NCI-H446 treated with DMSO at 0.1 percent for 48 hours (cell line): Measurements from ENCODE around the gene DEFB121.
"Not testable (repeated sequence)": the region's sequence is repeated elsewhere in the genome, so short reads cannot be mapped to it uniquely, and the experiment has no call there.

Source experiments
- DNase-seq: peaks from one replicate; lab custom pipeline; 2025; lab: John Stamatoyannopoulos, UW

The DEFB121 gene

DNA sequence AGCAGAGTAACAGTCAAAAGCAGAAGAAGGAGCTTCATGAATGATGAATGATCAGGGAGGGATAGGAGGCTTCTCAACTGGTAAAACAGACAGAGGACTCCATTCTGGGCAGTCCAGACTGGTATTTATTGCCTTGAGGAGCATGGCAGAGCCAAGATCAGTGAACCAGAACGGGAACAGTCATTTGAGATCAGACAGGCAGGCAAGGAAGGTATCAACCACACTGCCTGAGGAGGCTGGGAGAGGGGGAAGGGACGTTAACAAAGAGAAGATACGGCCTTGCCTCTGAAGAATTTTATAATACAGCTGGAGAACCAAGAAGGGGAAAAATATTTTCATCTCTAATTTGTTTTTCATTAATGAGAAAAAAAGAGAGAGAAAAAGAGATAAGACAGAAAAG, at the start of gene DEFB121:
DEFB121 (minus strand) TSS at position 101 of the 400 bp plus-strand sequence; CDS start at position 38, 63 bp downstream.
- DNase-seq: no peak

DNA sequence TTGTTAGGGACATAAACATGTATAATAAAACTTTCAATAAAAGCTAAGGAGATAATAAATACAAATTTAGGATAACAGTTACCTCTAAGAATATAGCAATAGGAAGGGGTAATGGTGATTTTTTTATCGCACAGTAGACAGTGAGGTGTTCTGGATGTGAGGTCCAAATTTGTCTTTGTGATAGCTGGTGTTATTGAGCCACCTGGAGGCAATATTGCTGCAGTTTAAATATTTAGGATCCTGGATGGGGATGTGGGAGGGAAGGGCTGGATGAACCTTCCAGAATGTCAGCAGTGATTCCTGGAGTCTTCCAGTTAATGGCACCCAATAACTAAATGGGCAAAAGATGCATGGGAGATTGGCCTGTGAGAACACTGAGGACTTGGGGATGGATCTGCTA, 48.3 kb upstream of the DEFB121 start:
- DNase-seq: no peak

DNA sequence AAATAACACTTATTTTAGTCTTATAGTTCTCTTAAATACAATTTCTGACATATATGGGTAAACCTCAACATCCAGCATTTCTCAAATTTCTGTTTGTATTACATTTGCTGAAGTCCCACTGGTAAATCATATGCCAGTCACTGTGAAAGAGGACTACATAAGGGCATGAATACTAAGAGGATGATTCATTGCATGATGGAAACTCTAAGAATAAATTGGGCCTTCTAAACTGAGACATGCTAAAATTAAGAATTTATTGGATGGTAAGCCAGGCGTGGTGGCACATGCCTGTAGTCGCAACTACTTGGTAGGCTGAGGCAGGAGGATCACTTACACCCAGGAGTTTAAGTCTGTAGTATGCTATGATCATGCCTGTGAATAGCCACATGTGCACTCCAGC, 46.6 kb upstream of the DEFB121 start:
- no peak for DNase-seq

DNA sequence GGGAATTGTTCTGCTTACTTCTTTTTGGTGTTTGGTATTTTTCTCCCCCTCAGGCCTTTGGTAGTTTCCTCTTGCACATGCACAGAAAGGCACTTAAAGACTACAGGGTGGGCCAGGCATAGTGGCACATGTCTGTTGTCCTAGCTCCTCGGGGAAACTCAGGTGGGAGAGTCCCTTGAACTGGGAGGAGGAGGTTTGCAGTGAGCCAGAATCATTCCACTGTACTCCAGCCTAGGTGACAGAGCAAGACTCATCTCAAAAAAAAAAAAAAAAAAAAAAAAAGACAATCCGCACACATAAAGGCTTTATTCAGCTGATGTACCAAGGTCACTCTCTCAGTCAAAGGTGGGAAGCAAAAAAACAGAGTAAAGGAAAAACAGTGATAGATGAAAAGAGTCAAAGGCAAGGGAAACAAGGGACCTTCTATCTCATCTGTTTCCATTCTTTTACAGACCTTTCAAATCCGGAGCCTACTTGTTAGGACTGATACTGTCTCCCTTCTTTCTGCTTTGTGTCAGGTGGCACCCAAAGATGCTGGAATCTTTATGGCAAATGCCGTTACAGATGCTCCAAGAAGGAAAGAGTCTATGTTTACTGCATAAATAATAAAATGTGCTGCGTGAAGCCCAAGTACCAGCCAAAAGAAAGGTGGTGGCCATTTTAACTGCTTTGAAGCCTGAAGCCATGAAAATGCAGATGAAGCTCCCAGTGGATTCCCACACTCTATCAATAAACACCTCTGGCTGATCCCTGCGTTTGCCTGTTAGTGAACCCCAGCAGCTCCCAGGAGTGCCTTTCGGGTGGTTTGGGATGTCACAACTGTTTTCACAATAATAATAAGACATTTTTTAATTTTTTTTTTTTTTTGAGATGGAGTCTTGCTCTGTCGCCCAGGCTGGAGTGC, 43.7 kb upstream of the DEFB121 start:
- no peak for DNase-seq

GRCh38 chr20:31446084-31446819, 40.2 kb upstream of the DEFB121 start:
- no peak for DNase-seq

DNA sequence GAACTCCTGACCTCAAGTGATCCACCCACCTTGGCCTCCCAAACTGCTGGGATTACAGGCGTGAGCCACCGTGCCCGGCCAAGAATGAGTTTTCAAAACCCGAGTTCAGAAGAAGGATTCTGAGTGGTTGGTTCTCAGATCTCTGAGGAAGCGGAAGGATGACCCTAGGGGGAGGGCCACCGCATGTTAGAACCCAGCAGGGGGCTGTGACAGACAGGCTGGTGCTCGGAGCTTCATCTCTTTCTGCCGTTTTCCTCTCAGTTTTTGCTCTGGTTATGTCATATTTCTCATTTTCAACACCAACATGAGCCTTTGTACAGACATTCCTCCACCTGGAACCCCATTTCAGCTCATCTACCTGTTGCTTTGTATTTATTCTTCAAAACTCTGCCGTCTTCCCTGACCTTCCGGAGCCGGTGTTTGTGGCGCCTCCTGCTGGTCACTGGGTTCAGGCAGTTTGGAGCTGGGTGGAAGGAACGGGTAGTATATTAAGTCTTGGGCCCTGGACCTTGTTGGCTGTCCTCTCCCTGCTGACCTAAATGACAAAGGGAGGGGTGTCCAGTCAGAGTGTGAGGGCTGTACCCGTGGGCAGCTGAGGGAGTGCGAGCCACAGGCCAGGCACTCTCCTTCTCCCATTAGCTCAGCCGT, 34.1 kb upstream of the DEFB121 start, which contains the start of gene DEFB123:
DEFB123 (plus strand) TSS at position 621 of the 648 bp plus-strand sequence. CDS start 67 bp downstream, outside the sequence.
- no peak for DNase-seq

- DNase-seq: no peak
Observed at GRCh38 chr20:31430568-31431115, 24.6 kb upstream of the DEFB121 start.

- DNase-seq: not testable (repeated sequence)
Observed at GRCh38 chr20:31427576-31427975, 21.6 kb upstream of the DEFB121 start.

DNA sequence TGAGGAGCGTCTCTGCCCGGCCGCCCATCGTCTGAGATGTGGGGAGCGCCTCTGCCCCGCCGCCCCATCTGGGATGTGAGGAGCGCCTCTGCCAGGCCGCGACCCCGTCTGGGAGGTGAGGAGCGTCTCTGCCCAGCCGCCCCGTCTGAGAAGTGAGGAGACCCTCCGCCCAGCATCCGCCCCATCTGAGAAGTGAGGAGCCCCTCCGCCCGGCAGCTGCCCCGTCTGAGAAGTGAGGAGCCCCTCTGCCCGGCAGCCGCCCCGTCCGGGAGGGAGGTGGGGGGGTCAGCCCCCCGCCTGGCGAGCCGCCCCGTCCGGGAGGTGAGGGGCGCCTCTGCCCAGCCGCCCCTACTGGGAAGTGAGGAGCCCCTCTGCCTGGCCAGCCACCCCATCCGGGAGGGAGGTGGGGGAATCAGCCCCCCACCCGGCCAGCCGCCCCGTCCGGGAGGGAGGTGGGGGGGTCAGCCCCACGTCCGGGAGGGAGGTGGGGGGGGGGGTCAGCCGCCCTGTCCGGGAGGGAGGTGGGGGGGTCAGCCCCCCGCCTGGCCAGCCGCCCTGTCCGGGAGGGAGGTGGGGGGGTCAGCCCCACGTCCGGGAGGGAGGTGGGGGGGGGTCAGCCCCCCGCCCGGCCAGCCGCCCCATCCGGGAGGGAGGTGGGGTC, 21.0 kb upstream of the DEFB121 start:
- DNase-seq: not testable (repeated sequence)

- no peak for DNase-seq
Observed at GRCh38 chr20:31425797-31426196, 19.8 kb upstream of the DEFB121 start.

- no peak for DNase-seq
Observed at GRCh38 chr20:31418307-31418706, 12.3 kb upstream of the DEFB121 start.

- DNase-seq: no peak
Observed at GRCh38 chr20:31415653-31416052, 9.6 kb upstream of the DEFB121 start.

DNA sequence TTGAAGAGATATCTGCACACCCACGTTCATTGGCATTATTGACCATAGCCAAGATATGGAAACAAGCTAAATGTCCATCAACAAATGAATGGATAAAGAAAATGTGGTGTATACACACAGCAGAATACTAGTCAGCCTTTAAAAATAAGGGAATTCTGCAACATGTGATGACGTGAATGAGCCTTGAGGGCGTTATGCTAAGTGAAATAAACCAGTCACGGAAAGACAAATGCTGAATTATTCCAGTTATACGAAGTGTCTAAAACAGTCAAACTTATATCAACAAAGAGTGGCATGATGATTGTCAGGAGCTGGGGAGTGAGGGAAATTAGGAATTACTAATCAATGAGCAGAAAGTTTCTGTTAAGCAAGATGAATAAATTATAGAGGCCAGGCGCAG, 8.4 kb upstream of the DEFB121 start:
- no peak for DNase-seq

GRCh38 chr20:31410011-31410410, 4.0 kb upstream of the DEFB121 start:
- no peak for DNase-seq

DNA sequence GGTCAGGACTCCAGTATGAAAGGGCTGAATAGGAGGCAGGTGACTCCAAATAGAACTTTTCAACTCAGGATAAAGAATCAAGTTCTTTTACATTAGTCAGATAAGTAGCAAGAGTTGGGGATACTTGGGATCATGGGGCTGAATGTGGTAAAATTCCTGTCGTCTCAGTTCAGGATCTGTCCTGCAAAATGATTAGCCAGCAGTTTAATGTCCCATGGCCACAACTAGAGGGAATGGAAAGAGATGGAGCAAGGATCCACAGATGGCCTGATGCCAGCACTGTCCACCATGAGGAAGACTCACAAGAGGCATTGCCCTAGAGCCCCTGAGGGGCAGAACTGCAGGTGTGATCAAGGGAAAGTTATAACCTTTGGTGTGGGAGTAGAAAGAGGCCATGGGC, 2.1 kb downstream of the DEFB121 start:
- no peak for DNase-seq

- no peak for DNase-seq
Observed at GRCh38 chr20:31394900-31395299, 11.1 kb downstream of the DEFB121 start.

DNA sequence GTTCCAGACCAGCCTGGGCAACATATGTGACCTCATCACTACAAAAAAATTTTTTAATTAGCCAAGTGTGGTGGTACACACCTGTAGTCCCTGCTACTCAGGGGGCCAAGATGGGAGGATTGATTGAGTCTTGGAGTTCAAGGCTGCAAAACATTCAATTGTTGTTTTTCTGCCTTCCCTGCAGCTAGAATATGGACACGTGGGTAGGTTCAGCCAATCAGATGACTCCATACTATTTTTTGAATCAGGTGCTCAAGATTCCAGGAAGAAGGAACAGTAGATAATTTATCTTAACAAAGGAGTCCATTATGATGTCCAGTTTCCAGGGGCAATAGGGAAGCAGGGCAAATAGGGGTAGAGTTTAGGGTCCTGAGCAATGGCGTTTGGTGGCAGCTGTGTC, 13.2 kb downstream of the DEFB121 start:
- DNase-seq: no peak

DNA sequence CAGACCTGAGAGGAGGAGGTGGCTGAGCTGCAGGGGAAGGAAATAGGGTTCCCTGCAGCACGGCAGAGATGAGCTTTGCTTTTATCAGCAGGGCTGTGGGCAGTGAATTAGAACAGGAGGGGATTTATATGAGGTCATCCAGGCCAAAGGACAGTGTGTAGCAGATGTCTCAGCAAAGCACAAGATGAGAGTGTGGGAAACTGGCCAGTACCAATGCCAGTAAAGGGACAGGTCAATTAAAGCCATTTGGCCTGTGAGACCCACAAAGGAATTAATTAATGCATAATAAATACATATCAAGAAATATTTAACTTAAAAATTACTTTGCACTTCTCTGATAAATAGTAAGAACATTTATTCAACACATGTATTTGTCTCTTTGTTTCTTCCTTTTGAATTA, 15.5 kb downstream of the DEFB121 start, which contains the start of gene DEFB119:
DEFB119 (minus strand) TSS at position 101 of the 400 bp plus-strand sequence. CDS start 107 bp downstream, outside the sequence.
- DNase-seq: no peak

GRCh38 chr20:31374346-31374745, 31.7 kb downstream of the DEFB121 start:
- no peak for DNase-seq

DNA sequence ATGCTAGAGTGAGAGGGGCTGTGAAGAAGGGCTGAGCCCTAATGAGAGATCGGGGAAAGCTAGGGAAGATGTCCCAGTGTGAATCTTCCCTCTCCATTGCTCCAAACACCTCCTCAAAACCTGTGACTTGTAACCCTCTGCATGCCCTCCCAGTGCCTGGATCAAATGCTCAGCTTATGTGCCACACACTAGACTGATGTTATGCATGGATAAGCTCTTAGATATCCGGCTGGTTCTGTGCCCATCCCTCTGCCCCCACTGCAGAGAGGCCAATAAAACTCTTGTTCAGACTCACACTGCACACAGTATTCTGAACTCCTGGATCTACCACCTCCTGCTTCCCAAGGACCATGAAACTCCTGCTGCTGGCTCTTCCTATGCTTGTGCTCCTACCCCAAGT, 37.7 kb downstream of the DEFB121 start, which contains the start of gene DEFB118:
DEFB118 (plus strand) TSS at position 301 of the 400 bp plus-strand sequence; CDS start at position 351, 50 bp downstream.
- no peak for DNase-seq

DNA sequence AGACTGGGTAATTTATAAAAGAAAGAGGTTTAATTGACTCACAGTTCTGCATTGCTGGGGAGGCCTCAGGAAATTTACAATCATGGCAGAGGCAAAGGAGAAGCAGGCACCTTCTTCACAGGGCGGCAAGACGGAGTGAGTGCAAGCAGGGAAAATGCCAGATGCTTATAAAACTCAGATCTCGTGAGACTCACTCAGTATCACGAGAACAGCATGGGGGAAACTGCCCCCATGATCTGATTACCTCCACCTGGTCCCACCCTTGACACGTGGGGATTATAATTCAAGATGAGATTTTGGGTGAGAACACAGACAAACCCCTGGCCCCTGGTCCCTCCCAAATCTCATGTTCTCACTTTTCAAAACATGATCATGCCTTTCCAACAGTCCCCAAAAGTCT, 41.7 kb downstream of the DEFB121 start:
- DNase-seq: not testable (repeated sequence)
